SK-N-SH treated with all-trans-retinoic acid at 6 μM for 48 hours (cell line): ENCODE data around the gene GMNC.

Source experiments
- CREB5 ChIP-seq: fragments of 250-450 bp; sonication (Bioruptor Pico); IDR thresholded peaks from 2 replicates; pipeline ENCODE4 v1.5.1; 2020; ENCODE audit warnings: low read depth, mild to moderate bottlenecking, moderate library complexity
- ISL1 ChIP-seq: fragments of 250-450 bp; sonication (Bioruptor Pico); IDR thresholded peaks from 2 replicates; pipeline ENCODE4 v2.1.2; 2022; ENCODE audit warnings: mild to moderate bottlenecking, moderate library complexity
- ZNF70 ChIP-seq: fragments of 450-650 bp; formaldehyde crosslinking; IDR thresholded peaks from 2 replicates; pipeline ENCODE4 v1.5.0; 2020; ENCODE audit warnings: mild to moderate bottlenecking, moderate library complexity

GRCh38 chr3:190810957-190811356, 51.5 kb downstream of the GMNC start:
- TF ChIP-seq ZNF70 (CRISPR knock-in tag), result no peak
- no peak for TF ChIP-seq CREB5 (CRISPR knock-in tag)
- no peak for TF ChIP-seq ISL1 (CRISPR knock-in tag)
